A549 treated with AZD9567 at 1 μM for 4 hours (cell line): ENCODE results near the gene GOLGA8M. TPM values are rescaled to one million over a fixed set of nuclear protein-coding genes. Genes with fewer than 3 reads are reported as not detected.

ENCODE experiments used
- total RNA-seq: library from RNA; stranded (reverse); fragments of 200-300 nt; extraction: Qiagen RNA extraction; gene quantifications from 5 replicates; pipeline ENCODE4 v1.2.3, GENCODE V29; 2022; ENCODE audit not compliant: insufficient read depth

GOLGA8M gene
- total RNA-seq, result not detected in 5 replicates

GRCh38 chr15:28712270-28712669, at the start of gene GOLGA8M:
Gene GOLGA8M (minus strand): TSS chr15:28712421. CDS start chr15:28712323, 98 bp downstream.

Other genes with a start within 250 kb of the GOLGA8M start
- gene GOLGA8G, start 179.4 kb downstream of the GOLGA8M start, total RNA-seq, result not detected in 5 replicates
- not detected in 5 replicates for gene GOLGA6L25, start 158.9 kb downstream of the GOLGA8M start, total RNA-seq
- gene GOLGA6L7, start 136.2 kb upstream of the GOLGA8M start, total RNA-seq, result not detected in 5 replicates
- gene APBA2, start 173.6 kb upstream of the GOLGA8M start, total RNA-seq, result 13.5 to 17.0 TPM (median 16.0 TPM) in 5 replicates